Fibroblast of villous mesenchyme (primary cell): Measurements from ENCODE around the gene SHROOM3. TPM values are rescaled to one million over a fixed set of nuclear protein-coding genes. Genes with fewer than 3 reads are reported as not detected.

Experiments used
- DNase-seq: peaks from one replicate; pipeline ENCODE4 v3.0.0-alpha.2; 2010; ENCODE audit warnings: low read depth
- H3K4me3 ChIP-seq: 2 replicates; pipeline ENCODE4 v1.5.1; 2011; ENCODE audit warnings: low read depth, mild to moderate bottlenecking, low read length
- total RNA-seq: library from RNA; depleted of rRNA; stranded (reverse); fragments of >200 nt; gene quantifications from 2 replicates; pipeline ENCODE4 v1.2.3, GENCODE V29; 2012
- TF ChIP-seq, protein P1 (sequence below): IDR thresholded peaks from 2 replicates; pipeline ENCODE4 v1.5.1; 2012; ENCODE audit warnings: low read depth, mild to moderate bottlenecking, low read length; ENCODE audit not compliant: insufficient read depth

SHROOM3 gene
- total RNA-seq, 1 donor: 27.6 TPM

- no peak overlapping the region for H3K4me3 ChIP-seq
- TF ChIP-seq, protein P1, sequence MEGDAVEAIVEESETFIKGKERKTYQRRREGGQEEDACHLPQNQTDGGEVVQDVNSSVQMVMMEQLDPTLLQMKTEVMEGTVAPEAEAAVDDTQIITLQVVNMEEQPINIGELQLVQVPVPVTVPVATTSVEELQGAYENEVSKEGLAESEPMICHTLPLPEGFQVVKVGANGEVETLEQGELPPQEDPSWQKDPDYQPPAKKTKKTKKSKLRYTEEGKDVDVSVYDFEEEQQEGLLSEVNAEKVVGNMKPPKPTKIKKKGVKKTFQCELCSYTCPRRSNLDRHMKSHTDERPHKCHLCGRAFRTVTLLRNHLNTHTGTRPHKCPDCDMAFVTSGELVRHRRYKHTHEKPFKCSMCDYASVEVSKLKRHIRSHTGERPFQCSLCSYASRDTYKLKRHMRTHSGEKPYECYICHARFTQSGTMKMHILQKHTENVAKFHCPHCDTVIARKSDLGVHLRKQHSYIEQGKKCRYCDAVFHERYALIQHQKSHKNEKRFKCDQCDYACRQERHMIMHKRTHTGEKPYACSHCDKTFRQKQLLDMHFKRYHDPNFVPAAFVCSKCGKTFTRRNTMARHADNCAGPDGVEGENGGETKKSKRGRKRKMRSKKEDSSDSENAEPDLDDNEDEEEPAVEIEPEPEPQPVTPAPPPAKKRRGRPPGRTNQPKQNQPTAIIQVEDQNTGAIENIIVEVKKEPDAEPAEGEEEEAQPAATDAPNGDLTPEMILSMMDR: no peak
- no peak for DNase-seq
Observed at GRCh38 chr4:76712564-76712963, 277.5 kb downstream of the SHROOM3 start.

- TF ChIP-seq, protein P1: no peak
- no peak overlapping the region for H3K4me3 ChIP-seq
- DNase-seq: no peak
Observed at GRCh38 chr4:76714226-76714625, 279.2 kb downstream of the SHROOM3 start.

GRCh38 chr4:76716020-76716419 lies 281.0 kb downstream of the SHROOM3 start:
- TF ChIP-seq, protein P1: no peak
- no peak overlapping the region for H3K4me3 ChIP-seq
- DNase-seq: no peak

GRCh38 chr4:76716658-76717057 lies 281.6 kb downstream of the SHROOM3 start:
- TF ChIP-seq, protein P1: no peak
- no peak for DNase-seq
- H3K4me3 ChIP-seq: no peak overlapping the region

DNA sequence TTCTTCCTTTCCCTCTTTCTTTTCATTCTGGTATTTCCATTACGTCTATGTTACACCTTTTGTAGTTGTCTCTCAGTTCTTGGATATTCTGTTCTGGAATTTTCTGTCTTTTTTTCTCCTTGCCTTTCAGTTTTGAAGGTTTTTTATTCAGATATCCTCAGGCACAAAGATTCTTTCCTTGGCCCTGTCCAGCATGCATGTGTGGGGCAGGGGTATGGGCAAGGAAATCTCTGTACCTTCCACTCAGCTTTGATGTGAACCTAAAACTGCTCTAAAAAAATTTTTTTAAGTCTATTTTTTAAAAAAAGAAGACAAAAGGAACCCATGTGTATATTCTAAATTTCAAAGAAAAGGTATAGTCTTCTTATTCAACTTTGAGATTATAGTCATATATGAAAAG lies 282.4 kb downstream of the SHROOM3 start:
- H3K4me3 ChIP-seq: no peak overlapping the region
- TF ChIP-seq, protein P1: no peak
- DNase-seq: no peak

DNA sequence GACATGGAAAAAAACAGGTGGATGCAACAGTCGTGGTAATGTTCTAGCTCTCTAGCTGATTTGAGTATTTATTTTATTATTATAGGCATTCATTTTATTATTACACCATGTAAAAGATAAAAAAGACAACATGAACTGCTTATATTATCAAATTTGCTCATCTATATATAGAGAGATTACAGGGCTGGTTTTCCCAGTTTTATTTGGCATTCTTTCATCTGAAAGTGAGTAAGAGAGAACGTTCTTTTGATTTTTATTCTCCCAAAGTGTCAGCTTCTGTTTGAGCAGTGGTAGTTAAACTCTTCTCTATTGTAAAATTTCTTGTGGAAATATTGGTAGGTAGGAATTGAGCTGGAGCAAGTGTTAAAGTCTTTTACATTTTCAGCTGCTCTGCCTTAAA lies 283.0 kb downstream of the SHROOM3 start:
- H3K4me3 ChIP-seq: no peak overlapping the region
- TF ChIP-seq, protein P1: no peak
- DNase-seq: no peak

DNA sequence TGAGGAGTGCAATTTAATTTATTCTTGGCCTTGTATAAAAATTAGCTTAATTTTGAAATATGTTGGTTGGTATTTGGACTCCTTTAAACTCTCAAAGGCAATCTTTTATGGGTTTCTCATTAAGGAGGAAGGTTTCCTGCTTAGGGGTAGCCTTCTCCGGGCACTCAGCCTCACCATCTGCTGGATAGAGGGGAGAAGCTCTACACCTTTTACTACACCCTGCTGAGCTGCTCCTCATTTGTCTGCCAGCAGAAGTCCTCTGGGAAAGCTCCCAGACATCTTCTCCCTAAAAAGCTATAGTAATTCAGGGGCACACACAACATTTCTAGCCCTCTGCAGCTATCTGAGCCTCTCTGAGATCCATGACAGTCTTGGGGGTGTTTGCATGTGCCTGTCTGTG lies 283.8 kb downstream of the SHROOM3 start:
- no peak for DNase-seq
- H3K4me3 ChIP-seq: no peak overlapping the region
- TF ChIP-seq, protein P1: no peak
